Body of pancreas (tissue), 4 donors: ENCODE measurements around the gene FGF14. TPM values are rescaled to one million over a fixed set of nuclear protein-coding genes. Genes with fewer than 3 reads are reported as not detected.

ENCODE experiments used
- ATAC-seq: fragments of 150-250 bp; one replicate; pipeline ENCODE4 v1.9.1; 2016
- DNase-seq, 4 donors: peaks; one replicate each; pipeline ENCODE4 v3.0.0-alpha.2; 2019
- H3K27ac ChIP-seq, 4 donors: fragments of 200-600 bp; sonication (generic); 1 replicate in 3 of 4; 2 replicates in 1 of 4; pipeline versions ENCODE4 v1.5.1 to v1.6.1; 2016 to 2019; ENCODE audit warnings: mild to moderate bottlenecking in 1 of 4, mixed read lengths in 1 of 4, moderate library complexity in 1 of 4
- H3K27me3 ChIP-seq, 2 donors: fragments of 200-600 bp; sonication (generic); one replicate each; pipeline ENCODE4 v1.6.0; 2016; ENCODE audit warnings: mild to moderate bottlenecking in 1 of 2
- H3K36me3 ChIP-seq, 2 donors: fragments of 200-600 bp; sonication (generic); replicated peaks in 1 of 2; 2 replicates each; pipeline ENCODE4 v1.5.1; 2016; ENCODE audit warnings: low read depth in 2 of 2; ENCODE audit not compliant: insufficient read depth in 1 of 2
- H3K4me1 ChIP-seq: fragments of 200-600 bp; sonication (generic); one replicate; pipeline ENCODE4 v1.6.0; 2016
- H3K4me3 ChIP-seq, 2 donors: fragments of 200-600 bp; sonication (generic); 1 replicate in 1 of 2; 2 replicates in 1 of 2; pipeline ENCODE4 v1.5.1; 2016 to 2019
- H3K9me3 ChIP-seq, 3 donors: fragments of 200-600 bp; sonication (generic); 1 replicate in 2 of 3; 2 replicates in 1 of 3; pipeline ENCODE4 v1.5.1; 2016
- CTCF ChIP-seq, 7 experiments: fragments of 450-650 bp in 4 of 7; fragments of 200-600 bp in 3 of 7; sonication (generic) in 3 of 7; IDR thresholded peaks; one replicate each; pipeline ENCODE4 v1.5.1; 2016 to 2019; ENCODE audit warnings: antibody characterized with exemption in 7 of 7
- POLR2A ChIP-seq, 3 donors: fragments of 450-650 bp; IDR thresholded peaks; one replicate each; pipeline ENCODE4 v1.6.1; 2016; ENCODE audit warnings: antibody characterized with exemption in 3 of 3, mild to moderate bottlenecking in 2 of 3
- WGBS, 2 donors: methylation state at CpG; one replicate each; pipeline ENCODE4 v1.1.5; 2017; 5-methylcytosine and 5-hydroxymethylcytosine counted together
- intact Hi-C: fragments of 100-400 bp; cut with DNase I; formaldehyde crosslinking; loops from one replicate; pipeline ENCODE4 v1.15.1; 2023
- total RNA-seq, 2 donors: library from RNA; depleted of rRNA; stranded (reverse); fragments of >200 nt; gene quantifications; one replicate each; pipeline ENCODE4 v1.1.0, GENCODE V29; 2016

Gene FGF14
- total RNA-seq, 2 donors from 2014 or later, result under 0.01 to 0.52 TPM

- H3K4me3 ChIP-seq, result no peak overlapping the region
- ATAC-seq (no peak), DNase-seq (no peak)
- H3K9me3 ChIP-seq, result no peaks in the 10 kb centered on the region
- H3K27ac ChIP-seq, result no peak overlapping the region
- WGBS, 2 donors, result 34 to 42% methylated on average over 2 of the region's 2 CpGs
- H3K27me3 ChIP-seq, result no peaks in the 10 kb centered on the region
- TF ChIP-seq CTCF (IDR thresholded peaks at IDR 0.05), result no peak
- no peak for TF ChIP-seq POLR2A (IDR thresholded peaks at IDR 0.05)
- no peaks in the 10 kb centered on the region for H3K36me3 ChIP-seq
- no peaks in the 10 kb centered on the region for H3K4me1 ChIP-seq
- intact Hi-C loops, result no loop called here
Observed at GRCh38 chr13:102190930-102191329, 210.9 kb downstream of the FGF14 start.

DNA sequence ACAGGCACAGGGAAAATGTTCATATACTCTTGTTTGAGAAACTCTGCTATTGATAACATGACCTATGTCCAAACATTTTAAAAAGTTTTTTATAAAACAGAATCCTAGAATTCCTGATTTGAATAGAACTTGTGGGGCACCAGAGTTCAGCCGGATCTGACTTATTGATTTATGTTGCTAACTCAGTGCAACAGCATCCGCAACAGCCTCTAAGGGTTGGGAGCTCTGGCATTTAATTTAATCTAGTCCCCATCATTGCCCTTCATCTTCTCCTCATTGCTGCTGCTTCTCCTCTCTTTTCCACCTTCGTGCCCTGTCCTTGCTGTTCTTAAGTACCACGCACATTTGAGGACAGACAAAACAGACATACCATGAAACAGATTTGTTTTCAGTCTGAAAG, 214.5 kb downstream of the FGF14 start:
- WGBS, 2 donors, result 62 to 71% methylated on average over 4 of the region's 4 CpGs
- TF ChIP-seq CTCF (IDR thresholded peaks at IDR 0.05) (no peak), POLR2A (IDR thresholded peaks at IDR 0.05) (no peak)
- intact Hi-C loops, result no loop called here

DNA sequence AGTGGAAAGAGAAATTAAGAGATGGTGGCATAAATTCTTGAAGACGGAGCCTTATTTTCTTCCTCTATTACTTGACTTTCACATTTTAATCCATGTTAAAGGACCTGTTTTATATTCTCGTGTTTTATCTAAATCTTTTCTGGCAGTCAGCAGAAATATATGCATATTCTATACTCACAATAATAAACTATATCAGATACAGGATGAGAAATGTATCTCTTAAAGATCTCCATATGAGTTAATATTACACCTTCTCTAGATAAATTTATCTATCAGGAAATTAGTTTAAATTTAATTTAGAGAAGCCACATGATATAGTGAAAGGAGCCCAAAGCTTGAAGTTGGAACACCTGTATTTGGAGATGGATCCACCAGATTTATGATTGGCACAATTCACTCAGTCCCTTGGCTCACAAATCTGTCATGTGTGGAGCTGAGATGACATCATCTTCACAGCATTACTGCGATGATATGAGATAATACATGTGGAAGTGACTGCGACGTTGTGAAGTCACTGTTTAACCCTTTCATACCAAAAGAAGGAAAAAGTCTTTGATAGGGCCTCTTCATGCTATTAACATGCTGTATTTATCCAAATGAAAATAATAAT, 216.4 kb downstream of the FGF14 start:
- 47 to 48% methylated on average over 5 of the region's 5 CpGs for WGBS, 2 donors
- intact Hi-C loops, result no loop called here
- peaks cover 5% of the 10 kb centered on the region for H3K4me1 ChIP-seq
- no peak for ATAC-seq
- no peak for DNase-seq
- no peaks in the 10 kb centered on the region for H3K36me3 ChIP-seq
- no peak for TF ChIP-seq CTCF (IDR thresholded peaks at IDR 0.05)
- no peak for TF ChIP-seq POLR2A (IDR thresholded peaks at IDR 0.05)
- H3K27me3 ChIP-seq, result no peaks in the 10 kb centered on the region
- H3K9me3 ChIP-seq, result no peaks in the 10 kb centered on the region
- no peak overlapping the region for H3K4me3 ChIP-seq
- no peak overlapping the region for H3K27ac ChIP-seq

More for the DNA sequence above, 214.5 kb downstream of the FGF14 start:
- no peaks in the 10 kb centered on the region for H3K9me3 ChIP-seq
- no peak overlapping the region for H3K4me3 ChIP-seq
- DNase-seq, result no peak
- H3K4me1 ChIP-seq, result peaks cover 5% of the 10 kb centered on the region
- no peak overlapping the region for H3K27ac ChIP-seq
- no peaks in the 10 kb centered on the region for H3K27me3 ChIP-seq
- H3K36me3 ChIP-seq, result no peaks in the 10 kb centered on the region
- no peak for ATAC-seq

- H3K27me3 ChIP-seq, result no peaks in the 10 kb centered on the region
- peaks cover 5% of the 10 kb centered on the region for H3K4me1 ChIP-seq
- TF ChIP-seq CTCF (IDR thresholded peaks at IDR 0.05) (no peak), POLR2A (IDR thresholded peaks at IDR 0.05) (no peak)
- H3K9me3 ChIP-seq, result no peaks in the 10 kb centered on the region
- 52 to 78% methylated on average over 4 of the region's 4 CpGs for WGBS, 2 donors
- ATAC-seq (peak; percentile 55), DNase-seq (peak in 1 of 4 donors; percentile 10)
- no peak overlapping the region for H3K4me3 ChIP-seq
- H3K27ac ChIP-seq, result no peak overlapping the region
- no peaks in the 10 kb centered on the region for H3K36me3 ChIP-seq
- intact Hi-C loops, result no loop called here
Observed at GRCh38 chr13:102183509-102184182, 218.2 kb downstream of the FGF14 start.

- Histone ChIP-seq H3K27me3 (no peaks in the 10 kb centered on the region), H3K27ac (no peak overlapping the region), H3K4me1 (peaks cover 5% of the 10 kb centered on the region), H3K4me3 (no peak overlapping the region), H3K36me3 (no peaks in the 10 kb centered on the region), H3K9me3 (no peaks in the 10 kb centered on the region)
- DNase-seq, result no peak
- no peak for TF ChIP-seq CTCF (IDR thresholded peaks at IDR 0.05)
- TF ChIP-seq POLR2A (IDR thresholded peaks at IDR 0.05), result no peak
- intact Hi-C loops, result no loop called here
- WGBS, 2 donors, result 29 to 34% methylated on average over 5 of the region's 5 CpGs
- ATAC-seq, result no peak
Observed at GRCh38 chr13:102182170-102182569, 219.7 kb downstream of the FGF14 start.
